GM20431 (cell line): ENCODE measurements around the gene NFE2.
"Not testable (repeated sequence)": the region's sequence is repeated elsewhere in the genome, so short reads cannot be mapped to it uniquely, and the experiment has no call there.

Experiments
- in situ Hi-C: fragments of 300-500 bp; cut with MseI, MboI; formaldehyde crosslinking; loops from one replicate; pipeline ENCODE4 v1.15.0; 2020; ENCODE audit warnings: low sequenced_read_pairs; ENCODE audit not compliant: unreplicated experiment

NFE2 gene

GRCh38 chr12:54285150-54286041 is 15.4 kb downstream of the NFE2 start:
- in situ Hi-C loops = no loop called here

DNA sequence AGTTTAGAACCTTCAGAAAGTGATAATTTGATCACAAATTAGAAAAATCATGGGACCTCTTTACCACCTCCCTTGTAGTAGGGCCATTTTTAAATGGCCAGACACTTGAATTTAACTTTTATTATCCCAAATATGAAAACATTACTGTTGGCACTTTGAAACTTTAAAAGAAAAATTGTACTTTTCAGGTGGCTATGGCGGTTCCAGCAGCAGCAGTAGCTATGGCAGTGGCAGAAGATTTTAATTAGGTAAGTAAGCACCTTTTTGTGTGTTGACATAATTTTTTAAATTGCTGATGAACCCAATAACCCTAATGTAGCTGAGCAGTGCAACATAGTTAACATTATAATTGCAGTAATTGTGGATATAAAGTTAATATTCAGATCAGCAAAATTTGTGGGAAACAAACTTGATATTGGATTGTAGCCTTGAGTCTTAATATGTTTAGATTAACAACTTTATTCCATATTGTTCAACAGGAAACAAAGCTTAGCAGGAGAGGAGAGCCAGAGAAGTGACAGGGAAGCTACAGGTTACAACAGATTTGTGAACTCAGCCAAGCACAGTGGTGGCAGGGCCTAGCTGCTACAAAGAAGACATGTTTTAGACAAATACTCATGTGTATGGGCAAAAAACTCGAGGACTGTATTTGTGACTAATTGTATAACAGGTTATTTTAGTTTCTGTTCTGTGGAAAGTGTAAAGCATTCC is 16.6 kb downstream of the NFE2 start:
- in situ Hi-C loops = not testable (repeated sequence)

- in situ Hi-C loops = no loop called here
These were observed 17.7 kb downstream of the NFE2 start for GRCh38 chr12:54282949-54283593.

DNA sequence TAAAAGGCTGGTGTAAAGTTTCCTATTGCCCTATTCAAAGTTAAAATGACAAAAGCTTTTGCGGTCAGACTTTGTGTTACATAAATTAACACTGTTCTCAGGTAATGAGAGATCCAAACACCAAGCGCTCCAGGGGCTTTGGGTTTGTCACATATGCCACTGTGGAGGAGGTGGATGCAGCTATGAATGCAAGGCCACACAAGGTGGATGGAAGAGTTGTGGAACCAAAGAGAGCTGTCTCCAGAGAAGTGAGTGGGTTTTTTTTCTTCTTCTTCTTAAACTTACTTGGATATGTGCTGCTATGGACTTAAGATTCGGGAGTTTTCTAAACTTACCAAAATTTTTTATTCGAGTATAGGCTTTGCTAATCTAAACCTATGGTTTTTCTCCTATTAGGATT is 19.1 kb downstream of the NFE2 start:
- in situ Hi-C loops = not testable (repeated sequence)

GRCh38 chr12:54281261-54281638 is 19.6 kb downstream of the NFE2 start:
- in situ Hi-C loops = not testable (repeated sequence)

DNA sequence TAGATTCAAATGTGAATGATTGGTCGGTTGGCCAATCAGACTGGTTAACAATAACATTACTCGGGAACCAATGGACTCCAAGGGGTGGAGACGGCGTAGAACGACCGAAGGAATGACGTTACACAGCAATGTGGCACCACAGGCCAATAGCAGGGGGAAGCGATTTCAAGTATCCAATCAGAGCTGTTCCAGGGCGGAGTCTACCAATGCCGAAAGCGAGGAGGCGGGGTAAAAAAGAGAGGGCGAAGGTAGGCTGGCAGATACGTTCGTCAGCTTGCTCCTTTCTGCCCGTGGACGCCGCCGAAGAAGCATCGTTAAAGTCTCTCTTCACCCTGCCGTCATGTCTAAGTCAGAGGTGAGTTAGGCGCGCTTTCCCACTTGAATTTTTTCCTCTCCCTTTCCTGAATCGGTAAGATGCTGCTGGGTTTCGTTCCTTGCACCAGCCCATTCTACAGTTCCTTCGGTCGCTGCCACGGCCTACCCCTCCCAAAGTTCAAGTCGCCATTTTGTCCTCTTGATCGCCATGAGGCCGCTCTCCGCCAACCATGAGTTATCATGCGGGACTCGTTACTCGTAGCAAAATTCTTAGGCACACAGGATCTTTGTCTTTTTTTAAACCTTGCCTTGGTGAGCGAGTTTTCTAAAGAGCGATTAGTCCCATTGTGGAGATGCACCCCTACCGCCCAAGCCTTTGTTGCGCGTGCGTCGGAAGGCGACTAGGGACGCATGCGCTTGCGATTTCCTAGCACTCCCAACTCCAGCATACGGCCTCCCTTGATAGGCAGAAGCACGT is 20.2 kb downstream of the NFE2 start, which contains the start of gene HNRNPA1:
Gene HNRNPA1, plus strand, starts transcription at position 259 of the 793 bp plus-strand sequence. Its CDS starts 82 bp downstream, at position 341.
- in situ Hi-C loops = no loop called here

DNA sequence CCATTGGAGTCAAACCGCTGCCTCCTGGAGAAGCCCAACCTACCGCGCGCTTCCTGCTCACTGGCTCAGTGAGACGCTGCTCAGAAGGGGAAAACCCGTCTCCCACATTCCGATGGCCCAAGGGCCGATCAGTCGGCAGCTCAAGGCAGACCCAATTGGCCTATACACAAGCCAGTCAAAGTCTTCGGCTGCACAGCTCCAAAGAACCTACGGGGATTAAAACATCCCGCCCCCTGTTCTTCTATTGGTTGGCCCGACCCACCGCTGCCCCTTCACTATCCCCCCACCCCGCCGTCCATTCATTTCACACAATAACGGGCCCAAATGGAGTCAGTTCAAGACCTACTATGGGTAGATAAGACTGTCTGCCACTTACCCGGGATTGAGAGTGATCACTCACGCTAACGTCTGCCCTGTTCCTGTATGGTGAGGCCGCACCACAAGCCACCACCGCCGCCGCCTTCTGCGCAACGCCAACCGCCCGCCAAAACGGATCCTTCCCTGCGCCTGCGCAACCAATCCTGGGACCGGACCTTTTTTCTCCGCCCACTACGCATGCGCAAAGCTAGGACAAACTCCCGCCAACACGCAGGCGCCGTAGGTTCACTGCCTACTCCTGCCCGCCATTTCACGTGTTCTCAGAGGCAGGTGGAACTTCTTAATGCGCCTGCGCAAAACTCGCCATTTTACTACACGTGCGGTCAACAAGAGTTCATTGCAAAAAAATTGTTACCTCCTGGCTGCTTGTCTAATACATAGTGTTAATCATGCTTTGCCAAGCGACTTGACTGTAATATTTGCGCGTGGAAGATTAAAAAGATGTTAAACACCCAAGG is 21.0 kb downstream of the NFE2 start, which contains the start of gene CBX5:
Gene CBX5, minus strand, starts transcription at position 491 of the 836 bp plus-strand sequence. CDS start 22,472 bp downstream, outside the sequence.
- in situ Hi-C loops = no loop called here

GRCh38 chr12:54279227-54279631 is 21.6 kb downstream of the NFE2 start:
- in situ Hi-C loops = no loop called here

- in situ Hi-C loops = no loop called here
These were observed 23.0 kb downstream of the NFE2 start for GRCh38 chr12:54277823-54278276.

DNA sequence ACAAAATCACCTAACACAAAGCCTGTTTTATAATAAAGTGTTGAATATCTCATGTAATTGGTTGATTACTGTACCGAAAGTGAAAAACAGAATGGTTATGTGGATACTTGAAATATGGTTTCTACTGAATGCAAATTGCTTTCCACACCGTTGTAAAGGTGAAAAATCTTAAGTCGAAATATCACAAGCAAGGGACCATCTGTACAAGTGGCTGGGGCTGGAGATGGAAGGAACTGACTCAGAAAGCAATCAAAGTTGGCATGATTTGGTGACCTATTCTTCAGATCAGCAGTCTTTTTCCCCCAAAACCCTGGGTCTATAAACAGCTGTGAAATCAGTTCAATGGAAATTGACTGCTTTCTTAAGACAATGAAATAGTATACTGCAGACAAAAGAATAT is 24.4 kb downstream of the NFE2 start:
- in situ Hi-C loops = no loop called here

DNA sequence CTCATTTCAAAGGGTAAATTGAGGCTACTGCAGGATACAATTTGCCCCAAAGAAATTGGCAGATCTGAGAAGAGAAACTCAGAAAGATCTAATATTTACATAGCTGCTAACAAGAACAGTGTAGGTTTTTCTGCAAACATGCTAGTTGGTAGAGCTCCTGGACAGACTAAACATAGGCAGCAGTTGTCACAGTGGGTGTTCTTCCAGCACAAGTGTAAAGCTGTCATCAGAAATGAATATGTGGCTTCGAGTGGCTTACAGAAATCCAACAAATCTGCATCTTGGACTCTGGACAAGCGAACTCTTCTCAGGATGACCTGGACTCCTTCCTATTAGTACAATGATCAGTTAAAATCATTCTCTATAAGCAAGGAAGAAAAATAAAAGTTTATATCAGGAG is 26.8 kb downstream of the NFE2 start:
- in situ Hi-C loops = no loop called here

DNA sequence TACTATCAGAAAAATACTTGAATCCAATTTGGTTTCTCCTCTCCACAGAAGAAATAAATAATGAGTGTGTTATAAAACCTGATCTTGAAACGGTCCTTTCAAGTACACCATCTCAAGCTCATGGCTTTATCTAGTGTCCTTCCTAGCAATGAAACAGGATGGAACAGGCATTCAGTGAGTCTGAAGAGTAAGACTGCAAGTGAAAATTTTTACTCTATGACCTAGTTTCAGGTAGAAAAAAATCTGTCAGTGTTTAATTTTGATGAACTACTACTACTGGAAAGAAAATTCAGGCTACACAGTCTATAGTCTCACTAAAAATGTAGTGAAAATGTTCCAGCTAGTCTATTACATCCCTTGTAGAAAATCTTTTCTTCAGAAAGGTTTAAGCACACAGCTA is 28.6 kb downstream of the NFE2 start:
- in situ Hi-C loops = no loop called here

- in situ Hi-C loops = no loop called here
These were observed 30.5 kb downstream of the NFE2 start for GRCh38 chr12:54270345-54270744.

DNA sequence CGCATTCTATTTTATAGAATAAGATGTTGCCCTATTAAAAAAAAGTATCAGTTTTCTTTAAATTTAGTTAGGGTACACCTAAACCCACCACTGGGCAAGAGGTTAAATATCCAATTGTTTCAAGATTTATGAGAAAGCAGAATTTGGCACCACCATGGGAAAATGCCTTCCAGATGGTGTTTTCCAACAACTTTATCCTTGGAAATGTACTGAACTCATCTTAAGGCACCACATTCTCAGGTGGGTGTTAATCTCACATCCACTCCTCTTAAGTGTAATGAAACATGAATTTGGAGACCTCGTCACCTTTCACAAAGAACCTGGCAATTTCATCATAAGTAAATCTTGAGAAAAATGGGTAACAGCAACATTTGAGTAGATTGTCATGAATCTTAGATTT is 34.0 kb downstream of the NFE2 start:
- in situ Hi-C loops = no loop called here

- in situ Hi-C loops = no loop called here
These were observed 35.4 kb downstream of the NFE2 start for GRCh38 chr12:54265364-54265812.

GRCh38 chr12:54262403-54262925 is 38.4 kb downstream of the NFE2 start:
- in situ Hi-C loops = no loop called here

DNA sequence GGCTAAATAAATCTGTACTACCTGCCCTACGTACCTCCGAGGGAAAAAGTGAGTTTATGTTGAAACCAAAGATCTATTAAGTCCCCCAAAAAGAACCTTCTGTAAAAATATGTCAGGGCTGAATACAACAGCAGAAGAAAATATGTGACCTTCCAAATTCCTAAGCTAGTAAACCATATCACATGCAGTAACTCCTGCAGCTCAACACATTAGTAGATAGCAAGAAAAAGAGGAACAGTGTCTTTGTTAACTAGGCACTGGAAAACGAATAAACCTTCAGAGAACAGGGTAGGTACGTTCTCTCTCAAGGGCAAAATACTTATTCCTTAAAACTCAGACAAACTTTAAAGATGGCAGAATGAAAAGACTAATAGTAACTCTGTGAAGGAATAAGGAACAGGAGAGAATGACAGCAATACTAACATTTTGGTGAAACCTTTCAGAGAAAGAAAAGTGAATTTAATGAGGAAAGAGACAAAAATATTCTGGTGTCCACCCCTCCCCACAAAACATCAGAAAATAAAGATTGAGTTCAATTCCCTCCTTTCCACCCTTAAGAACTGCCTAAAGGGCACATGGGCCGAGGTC is 38.9 kb downstream of the NFE2 start:
- in situ Hi-C loops = no loop called here
